PC-9 (cell line): ENCODE results near the gene PTPRM. TPM values are rescaled to one million over a fixed set of nuclear protein-coding genes. Genes with fewer than 3 reads are reported as not detected.
"Not testable (repeated sequence)": the region's sequence is repeated elsewhere in the genome, so short reads cannot be mapped to it uniquely, and the experiment has no call there.

Source experiments
- BruUV-seq: library from RNA; stranded (reverse); fragments of 400-500 nt; replicated peaks from 2 replicates; lab custom pipeline; 2021; lab: Mats Ljungman, UMichigan
- CTCF ChIA-PET: fragments of 300-600 bp; sonication (Branson Sonifier 250); formaldehyde crosslinking; loops from one replicate; lab custom pipeline; 2022; ENCODE audit warnings: antibody characterized with exemption; lab: Charles Lee
- POLR2A ChIA-PET: fragments of 300-600 bp; sonication (Branson Sonifier 250); formaldehyde crosslinking; loops from one replicate; lab custom pipeline; 2022; ENCODE audit warnings: antibody characterized with exemption; ENCODE audit not compliant: unreplicated experiment; lab: Charles Lee
- DNase-seq, 2 experiments: peaks; one replicate each; pipeline versions ENCODE4 v3.0.0 to v3.0.0-alpha.2; 2015 to 2022; ENCODE audit warnings: mixed read lengths in 1 of 2
- H2AFZ ChIP-seq: fragments of 200-600 bp; sonication (generic); 2 replicates; pipeline ENCODE4 v1.8.1; 2017; ENCODE audit warnings: antibody characterized with exemption
- H3F3A ChIP-seq: fragments of 200-600 bp; sonication (generic); 2 replicates; pipeline ENCODE4 v1.8.1; 2017; ENCODE audit warnings: antibody characterized with exemption, mild to moderate bottlenecking, low read depth; ENCODE audit not compliant: insufficient read depth
- H3K27ac ChIP-seq: fragments of 200-600 bp; sonication (generic); 2 replicates; pipeline ENCODE4 v1.6.1; 2016; ENCODE audit warnings: mixed run types
- H3K27me3 ChIP-seq: fragments of 200-600 bp; sonication (generic); 2 replicates; pipeline ENCODE4 v1.6.1; 2016; ENCODE audit warnings: low read depth, mixed run types; ENCODE audit not compliant: insufficient read depth
- H3K36me3 ChIP-seq: fragments of 200-600 bp; sonication (generic); 2 replicates; pipeline ENCODE4 v1.6.1; 2016; ENCODE audit warnings: low read depth, mixed run types
- H3K4me1 ChIP-seq: fragments of 200-600 bp; sonication (generic); replicated peaks from 2 replicates; pipeline ENCODE4 v1.6.1; 2016; ENCODE audit warnings: mixed run types; ENCODE audit not compliant: insufficient read depth
- H3K4me2 ChIP-seq: fragments of 200-600 bp; sonication (generic); 2 replicates; pipeline ENCODE4 v1.6.1; 2017; ENCODE audit warnings: mixed run types
- H3K4me3 ChIP-seq: fragments of 200-600 bp; sonication (generic); 2 replicates; pipeline ENCODE4 v1.6.1; 2016; ENCODE audit warnings: mixed run types
- H3K79me2 ChIP-seq: fragments of 200-600 bp; sonication (generic); 2 replicates; pipeline ENCODE4 v1.6.1; 2017; ENCODE audit warnings: low read depth, mixed run types
- H3K9me2 ChIP-seq: fragments of 200-600 bp; sonication (generic); 2 replicates; pipeline ENCODE4 v1.8.1; 2017; ENCODE audit warnings: mild to moderate bottlenecking; ENCODE audit not compliant: insufficient read depth
- H3K9me3 ChIP-seq: fragments of 200-600 bp; sonication (generic); 2 replicates; pipeline ENCODE4 v1.8.1; 2016; ENCODE audit warnings: low read depth; ENCODE audit not compliant: insufficient read depth
- H4K20me1 ChIP-seq: fragments of 200-600 bp; sonication (generic); 2 replicates; pipeline ENCODE4 v1.8.1; 2017; ENCODE audit not compliant: insufficient read depth
- EZH2 ChIP-seq: fragments of 200-600 bp; sonication (generic); IDR thresholded peaks from 2 replicates; pipeline ENCODE4 v1.8.0; 2017; ENCODE audit warnings: antibody characterized with exemption, low read depth
- intact Hi-C: fragments of 100-400 bp; cut with micrococcal nuclease; formaldehyde crosslinking; loops from one replicate; pipeline ENCODE4 v1.10.0; 2022; ENCODE audit not compliant: unreplicated experiment
- total RNA-seq: library from RNA; stranded (reverse); gene quantifications from 2 replicates; pipeline ENCODE4 v1.2.3, GENCODE V29; 2021
- TF ChIP-seq, protein P1 (sequence below): fragments of 200-600 bp; sonication (generic); conservative IDR thresholded peaks from 2 replicates; pipeline ENCODE4 v1.6.1; 2017; ENCODE audit warnings: mixed run types, antibody characterized with exemption, mild to moderate bottlenecking, moderate library complexity

PTPRM gene
- total RNA-seq, 1 experiment from 2014 or later = 32.5 TPM

GRCh38 chr18:8056723-8057122 is 489.6 kb downstream of the PTPRM start:
- peaks cover 10% of the 10 kb centered on the region for H3K4me1 ChIP-seq
- no TSS peak for BruUV-seq
- TF ChIP-seq, protein P1, sequence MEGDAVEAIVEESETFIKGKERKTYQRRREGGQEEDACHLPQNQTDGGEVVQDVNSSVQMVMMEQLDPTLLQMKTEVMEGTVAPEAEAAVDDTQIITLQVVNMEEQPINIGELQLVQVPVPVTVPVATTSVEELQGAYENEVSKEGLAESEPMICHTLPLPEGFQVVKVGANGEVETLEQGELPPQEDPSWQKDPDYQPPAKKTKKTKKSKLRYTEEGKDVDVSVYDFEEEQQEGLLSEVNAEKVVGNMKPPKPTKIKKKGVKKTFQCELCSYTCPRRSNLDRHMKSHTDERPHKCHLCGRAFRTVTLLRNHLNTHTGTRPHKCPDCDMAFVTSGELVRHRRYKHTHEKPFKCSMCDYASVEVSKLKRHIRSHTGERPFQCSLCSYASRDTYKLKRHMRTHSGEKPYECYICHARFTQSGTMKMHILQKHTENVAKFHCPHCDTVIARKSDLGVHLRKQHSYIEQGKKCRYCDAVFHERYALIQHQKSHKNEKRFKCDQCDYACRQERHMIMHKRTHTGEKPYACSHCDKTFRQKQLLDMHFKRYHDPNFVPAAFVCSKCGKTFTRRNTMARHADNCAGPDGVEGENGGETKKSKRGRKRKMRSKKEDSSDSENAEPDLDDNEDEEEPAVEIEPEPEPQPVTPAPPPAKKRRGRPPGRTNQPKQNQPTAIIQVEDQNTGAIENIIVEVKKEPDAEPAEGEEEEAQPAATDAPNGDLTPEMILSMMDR = no peak
- no peak for TF ChIP-seq EZH2
- H3K9me3 ChIP-seq = no peaks in the 10 kb centered on the region
- no peaks in the 10 kb centered on the region for H3K79me2 ChIP-seq
- no peak overlapping the region for H3K27ac ChIP-seq
- no peak overlapping the region for H2AFZ ChIP-seq
- no peaks in the 10 kb centered on the region for H4K20me1 ChIP-seq
- POLR2A ChIA-PET = no interaction called here
- H3K27me3 ChIP-seq = no peaks in the 10 kb centered on the region
- intact Hi-C loops = no loop called here
- no peak for DNase-seq
- H3K4me2 ChIP-seq = no peak overlapping the region
- H3F3A ChIP-seq = no peaks in the 10 kb centered on the region
- H3K9me2 ChIP-seq = no peaks in the 10 kb centered on the region
- CTCF ChIA-PET = no interaction called here
- no peaks in the 10 kb centered on the region for H3K36me3 ChIP-seq
- no peak overlapping the region for H3K4me3 ChIP-seq

GRCh38 chr18:8063152-8063551 is 496.0 kb downstream of the PTPRM start:
- CTCF ChIA-PET, DNase-seq, BruUV-seq, H3K9me3 ChIP-seq, H3K9me2 ChIP-seq, H3K79me2 ChIP-seq, H3K4me2 ChIP-seq, H3K36me3 ChIP-seq, intact Hi-C loops, H3K4me3 ChIP-seq, H3F3A ChIP-seq, H3K27me3 ChIP-seq, H4K20me1 ChIP-seq, POLR2A ChIA-PET, H2AFZ ChIP-seq, H3K27ac ChIP-seq, H3K4me1 ChIP-seq: not testable (repeated sequence)

DNA sequence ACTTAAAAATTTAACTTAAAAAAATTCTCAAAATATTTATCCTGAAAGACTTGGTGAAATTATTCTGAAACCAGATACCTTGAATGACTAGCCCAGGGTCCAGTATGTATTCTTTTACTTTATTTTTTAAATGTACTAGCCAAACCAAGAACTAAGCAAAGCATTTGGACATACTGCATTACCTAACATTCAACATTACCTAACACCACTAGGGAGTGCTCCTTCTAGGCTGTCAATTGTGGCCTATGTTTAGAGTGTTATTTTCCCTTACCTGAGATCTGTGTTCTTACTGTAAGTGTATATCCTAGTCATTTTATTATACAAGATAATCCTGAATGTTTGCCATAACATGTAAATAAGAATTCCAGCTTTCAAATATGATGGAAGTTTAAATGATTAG is 496.6 kb downstream of the PTPRM start:
- H3K4me1 ChIP-seq = no peaks in the 10 kb centered on the region
- H3F3A ChIP-seq = no peaks in the 10 kb centered on the region
- ChIA-PET CTCF (no interaction called here), POLR2A (no interaction called here)
- H3K9me3 ChIP-seq = no peaks in the 10 kb centered on the region
- H3K4me3 ChIP-seq = no peak overlapping the region
- no peaks in the 10 kb centered on the region for H4K20me1 ChIP-seq
- TF ChIP-seq, protein P1 = no peak
- no peak for TF ChIP-seq EZH2
- no peak overlapping the region for H2AFZ ChIP-seq
- intact Hi-C loops = no loop called here
- BruUV-seq = no TSS peak
- DNase-seq = no peak
- H3K27me3 ChIP-seq = no peaks in the 10 kb centered on the region
- H3K79me2 ChIP-seq = no peaks in the 10 kb centered on the region
- H3K9me2 ChIP-seq = no peaks in the 10 kb centered on the region
- no peak overlapping the region for H3K27ac ChIP-seq
- H3K4me2 ChIP-seq = no peak overlapping the region
- no peaks in the 10 kb centered on the region for H3K36me3 ChIP-seq

DNA sequence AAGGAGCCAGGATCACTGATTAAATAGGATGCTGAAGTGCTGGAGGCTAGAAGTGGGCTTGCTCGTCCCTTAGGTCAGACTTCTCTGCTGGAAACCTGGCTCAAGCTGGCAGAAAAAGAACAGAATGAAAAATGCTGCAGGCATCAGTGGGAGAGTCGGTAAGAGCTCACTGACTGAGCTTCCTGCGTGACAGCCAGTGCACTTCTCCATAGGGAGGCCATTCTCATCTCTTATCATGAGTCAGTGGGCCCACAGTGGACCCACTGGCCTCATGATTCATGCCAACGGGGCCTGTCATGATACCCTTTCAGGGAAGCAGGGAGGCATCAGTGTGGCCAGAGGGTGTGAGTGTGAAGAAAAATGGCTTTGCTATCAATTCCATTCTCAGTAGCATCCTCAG is 498.2 kb downstream of the PTPRM start:
- BruUV-seq = no TSS peak
- Histone ChIP-seq H3K27ac (no peak overlapping the region), H3F3A (no peaks in the 10 kb centered on the region), H3K9me2 (no peaks in the 10 kb centered on the region), H3K27me3 (no peaks in the 10 kb centered on the region), H2AFZ (no peak overlapping the region), H3K36me3 (no peaks in the 10 kb centered on the region; the same call in 1 of the 2 replicates), H4K20me1 (no peaks in the 10 kb centered on the region), H3K4me2 (no peak overlapping the region), H3K4me1 (no peaks in the 10 kb centered on the region), H3K9me3 (no peaks in the 10 kb centered on the region), H3K4me3 (no peak overlapping the region), H3K79me2 (no peaks in the 10 kb centered on the region)
- ChIA-PET POLR2A (no interaction called here), CTCF (no interaction called here)
- no peak for DNase-seq
- intact Hi-C loops = no loop called here
- TF ChIP-seq, protein P1 = no peak
- no peak for TF ChIP-seq EZH2
